Measurements from ENCODE around the gene RNF144B. TPM values are rescaled to one million over a fixed set of nuclear protein-coding genes. Genes with fewer than 3 reads are reported as not detected.
A peak's percentile ranks its signal among the peaks of the same experiment; 100 is the strongest.
"Not testable (repeated sequence)": the region's sequence is repeated elsewhere in the genome, so short reads cannot be mapped to it uniquely, and the experiment has no call there.

The RNF144B gene
- total and polyA plus RNA-seq, 10 of the 15 experiments (the other 5 are each of a cell fraction or from before 2014, with no cell fraction given): 0.03 to 0.18 (median 0.14) TPM

GRCh38 chr6:18397701-18398100, 10.6 kb downstream of the RNF144B start (continued):
- TF ChIP-seq EZH2 (IDR thresholded peaks at IDR 0.05; ENCODE audit: borderline replicate concordance, control insufficient read depth, low read depth, low read length) (no peak), RCOR1 (conservative IDR thresholded peaks at IDR 0.05; ENCODE audit: low read depth, low read length) (no peak), ZNF384 (IDR thresholded peaks at IDR 0.05; ENCODE audit: borderline replicate concordance, low read depth, low read length) (no peak)

GRCh38 chr6:18398225-18398624, 11.1 kb downstream of the RNF144B start:
- ATAC-seq; H3K9ac ChIP-seq (ENCODE audit: control insufficient read depth, insufficient read depth, low read length); BruUV-seq (replicated peaks); H3K27me3 ChIP-seq (replicated peaks in 1 of 2; ENCODE audit: control insufficient read depth in 2 of 2, insufficient read depth in 2 of 2, low read length in 1 of 2); RAD21 ChIA-PET (ENCODE audit: unreplicated experiment); DNase-seq (ENCODE audit: low read depth, low spot score); H4K20me1 ChIP-seq (ENCODE audit: control insufficient read depth, insufficient read depth); H3K4me3 ChIP-seq; H3K79me2 ChIP-seq (ENCODE audit: control insufficient read depth, insufficient read depth, low read length); H3K27ac ChIP-seq (ENCODE audit: control insufficient read depth, insufficient read depth); H3K36me3 ChIP-seq (ENCODE audit: control insufficient read depth in 2 of 2, insufficient read depth in 2 of 2, low read length in 1 of 2); POLR2A ChIA-PET; H3K4me2 ChIP-seq (ENCODE audit: control insufficient read depth, insufficient read depth); intact Hi-C loops (cut with micrococcal nuclease; ENCODE audit: unreplicated experiment); in situ Hi-C loops (cut with MboI); FAIRE-seq; H2AFZ ChIP-seq (ENCODE audit: control insufficient read depth, low read depth, low read length); H3K9me3 ChIP-seq (replicated peaks; ENCODE audit: control insufficient read depth, insufficient read depth, low read length): not testable (repeated sequence)
- 82% methylated on average over 4 of the region's 4 CpGs for WGBS (ENCODE audit: insufficient coverage, insufficient replicate concordance, low lambda C conversion rate, missing lambda C conversion rate)
- ChIA-PET CTCF (interaction anchor here (0.9 kb wide), 1 partner anchor 105 kb away, joined by 4 read pairs; no protein-coding TSS in a partner anchor), SMC1A (ENCODE audit: uncharacterized antibody, unreplicated experiment) (interaction anchor here (0.6 to 1.2 kb wide), 2 partner anchors 12 to 251 kb away, joined by 3 read pairs; no protein-coding TSS in a partner anchor)
- H3K4me1 ChIP-seq (ENCODE audit: control insufficient read depth, insufficient read depth, low read length): peaks cover 10% of the 10 kb centered on the region

GRCh38 chr6:18400831-18401446, 13.8 kb downstream of the RNF144B start:
- in situ Hi-C loops (cut with MboI): no loop called here
- DNase-seq (ENCODE audit: low read depth, low spot score): peak; percentile 53
- Histone ChIP-seq H3K4me1 (ENCODE audit: control insufficient read depth, insufficient read depth, low read length) (peaks cover 10% of the 10 kb centered on the region), H3K4me3 (peak overlapping the region; percentile 13; the same call in 1 of the 2 replicates), H3K27ac (ENCODE audit: control insufficient read depth, insufficient read depth) (peak overlapping the region; percentile 68), H3K9ac (ENCODE audit: control insufficient read depth, insufficient read depth, low read length) (no peak overlapping the region), H3K27me3 (replicated peaks in 1 of 2; ENCODE audit: control insufficient read depth in 2 of 2, insufficient read depth in 2 of 2, low read length in 1 of 2) (no peaks in the 10 kb centered on the region), H3K4me2 (ENCODE audit: control insufficient read depth, insufficient read depth) (peak overlapping the region; percentile 66), H3K9me3 (replicated peaks; ENCODE audit: control insufficient read depth, insufficient read depth, low read length) (no peaks in the 10 kb centered on the region; the same call in 2 of the 3 replicates), H4K20me1 (ENCODE audit: control insufficient read depth, insufficient read depth) (no peaks in the 10 kb centered on the region), H3K36me3 (ENCODE audit: control insufficient read depth in 2 of 2, insufficient read depth in 2 of 2, low read length in 1 of 2) (no peaks in the 10 kb centered on the region), H3K79me2 (ENCODE audit: control insufficient read depth, insufficient read depth, low read length) (no peaks in the 10 kb centered on the region), H2AFZ (ENCODE audit: control insufficient read depth, low read depth, low read length) (peak overlapping the region; percentile 55)
- intact Hi-C loops (cut with micrococcal nuclease; ENCODE audit: unreplicated experiment): loop anchor here (5.0 kb wide), 3 partner anchors 74 to 101 kb away; no protein-coding TSS in a partner anchor
- peak; percentile 96 for FAIRE-seq
- RAD21 ChIA-PET (ENCODE audit: unreplicated experiment): interaction anchor here (0.6 to 1.5 kb wide), 3 partner anchors 12 to 42 kb away, joined by 3 to 4 read pairs (median 3); no protein-coding TSS in a partner anchor
- CTCF ChIA-PET: interaction anchor here (0.6 to 0.9 kb wide), 2 partner anchors 77 to 102 kb away, joined by 3 read pairs; no protein-coding TSS in a partner anchor
- POLR2A ChIA-PET: no interaction called here
- BruUV-seq (replicated peaks): no TSS peak
- peak; percentile 95 for ATAC-seq
- SMC1A ChIA-PET (ENCODE audit: uncharacterized antibody, unreplicated experiment): interaction anchor here (1.6 to 2.1 kb wide), 2 partner anchors 15 to 77 kb away, joined by 5 read pairs; partner anchors contain the start of gene RNF144B
- WGBS (ENCODE audit: insufficient coverage, insufficient replicate concordance, low lambda C conversion rate, missing lambda C conversion rate): 0% methylated on average over 2 of the region's 2 CpGs
- TF ChIP-seq JUNB (IDR thresholded peaks at IDR 0.05): peak; percentile 88
- TF ChIP-seq SMAD1 (IDR thresholded peaks at IDR 0.05; ENCODE audit: low read depth, partially characterized antibody): no peak
- TF ChIP-seq PKNOX1 (IDR thresholded peaks at IDR 0.05): peak; percentile 91
- no peak for TF ChIP-seq MLLT1 (IDR thresholded peaks at IDR 0.05)
- no peak for TF ChIP-seq ZZZ3 (IDR thresholded peaks at IDR 0.05; ENCODE audit: control insufficient read depth, insufficient read length, low read depth)
- no peak for TF ChIP-seq NKRF (conservative IDR thresholded peaks at IDR 0.05)
